Panc1 (cell line): ENCODE data around the gene ZNF511. TPM values are rescaled to one million over a fixed set of nuclear protein-coding genes. Genes with fewer than 3 reads are reported as not detected.

Source experiments
- ATAC-seq: fragments of 200-7000 bp; cut with Tn5 transposase; 2 replicates; pipeline ENCODE4 v1.9.1; 2020; ENCODE audit warnings: mild to moderate bottlenecking, moderate library complexity
- BruUV-seq: library from RNA; stranded (reverse); fragments of 400-500 nt; replicated peaks from 2 replicates; lab custom pipeline; 2021; lab: Mats Ljungman, UMichigan
- CTCF ChIA-PET: fragments of 300-600 bp; sonication (Branson Sonifier 250); formaldehyde crosslinking; loops from one replicate; lab custom pipeline; 2022; ENCODE audit warnings: antibody characterized with exemption; lab: Charles Lee
- POLR2A ChIA-PET: fragments of 300-600 bp; sonication (Branson Sonifier 250); formaldehyde crosslinking; loops from one replicate; lab custom pipeline; 2022; ENCODE audit warnings: antibody characterized with exemption; lab: Charles Lee
- DNase-seq: peaks from one replicate; pipeline ENCODE4 v3.0.0-alpha.2; 2010; ENCODE audit warnings: low read depth, low spot score
- H3K27ac ChIP-seq: 2 replicates; pipeline ENCODE4 v1.5.1; 2011; ENCODE audit warnings: mild to moderate bottlenecking, low read length, inconsistent platforms
- H3K27me3 ChIP-seq: fragments of 200-500 bp; sonication (Bioruptor generic); 2 replicates; pipeline ENCODE4 v1.6.0; 2014; ENCODE audit warnings: low read length, inconsistent platforms; ENCODE audit not compliant: control insufficient read depth, insufficient read depth
- H3K36me3 ChIP-seq: fragments of 200-500 bp; sonication (Bioruptor generic); 2 replicates; pipeline ENCODE4 v1.5.1; 2014; ENCODE audit warnings: inconsistent platforms, mild to moderate bottlenecking, low read length, moderate library complexity; ENCODE audit not compliant: control insufficient read depth, insufficient read depth
- H3K4me1 ChIP-seq: 2 replicates; pipeline ENCODE4 v1.5.1; 2011; ENCODE audit warnings: inconsistent platforms, mild to moderate bottlenecking, low read length, moderate library complexity; ENCODE audit not compliant: control insufficient read depth, insufficient read depth
- H3K4me3 ChIP-seq, 2 experiments: 2 replicates each; pipeline ENCODE4 v1.5.1; 2011 to 2012; ENCODE audit warnings: low read depth in 2 of 2, low read length in 2 of 2, mild to moderate bottlenecking in 2 of 2, inconsistent platforms in 1 of 2, moderate library complexity in 1 of 2
- H3K9me3 ChIP-seq: fragments of 200-500 bp; sonication (Bioruptor generic); 2 replicates; pipeline ENCODE4 v1.5.1; 2014; ENCODE audit warnings: low read depth, mild to moderate bottlenecking, inconsistent platforms, low read length, moderate library complexity; ENCODE audit not compliant: control insufficient read depth, insufficient read depth
- CTCF ChIP-seq: fragments of 450-650 bp; IDR thresholded peaks from 2 replicates; pipeline ENCODE4 v1.5.1; 2017; ENCODE audit warnings: mild to moderate bottlenecking
- POLR2AphosphoS5 ChIP-seq: IDR thresholded peaks from 2 replicates; pipeline ENCODE4 v1.6.1; 2012; ENCODE audit warnings: mild to moderate bottlenecking, low read depth, low read length, moderate library complexity
- REST ChIP-seq, 2 experiments: IDR thresholded peaks; 2 replicates each; pipeline ENCODE4 v1.6.1; 2011 to 2012; ENCODE audit warnings: low read depth in 2 of 2, control low read depth in 1 of 2, low read length in 1 of 2, mild to moderate bottlenecking in 1 of 2, moderate library complexity in 1 of 2; ENCODE audit not compliant: insufficient read depth in 1 of 2
- SIN3A ChIP-seq: IDR thresholded peaks from 2 replicates; pipeline ENCODE4 v1.6.1; 2012; ENCODE audit warnings: low read depth, mild to moderate bottlenecking, low read length, moderate library complexity, borderline replicate concordance; ENCODE audit not compliant: insufficient read depth
- TCF7L2 ChIP-seq: IDR thresholded peaks from 2 replicates; pipeline ENCODE4 v1.6.1; 2011; ENCODE audit warnings: mild to moderate bottlenecking, low read depth, low read length, inconsistent platforms
- in situ Hi-C: cut with HindIII; loops from 2 replicates; pipeline ENCODE4 v1.10.0; 2016; ENCODE audit warnings: low sequenced_read_pairs, low pct_unique_long_range_greater_than_20kb
- intact Hi-C: fragments of 100-400 bp; cut with micrococcal nuclease; formaldehyde crosslinking; loops from one replicate; pipeline ENCODE4 v1.10.0; 2022; ENCODE audit not compliant: unreplicated experiment
- total RNA-seq: library from RNA; stranded (reverse); gene quantifications from one replicate; pipeline ENCODE4 v1.2.1, GENCODE V29; 2021; ENCODE audit not compliant: unreplicated experiment

The ZNF511 gene
- total RNA-seq, 1 experiment from 2014 or later: 93.8 TPM

- H3K9me3 ChIP-seq: no peaks in the 10 kb centered on the region
- in situ Hi-C loops (no loop called here), intact Hi-C loops (no loop called here)
- H3K4me3 ChIP-seq: no peak overlapping the region
- DNase-seq (no peak), ATAC-seq (no peak)
- TF ChIP-seq POLR2AphosphoS5: no peak
- no peak for TF ChIP-seq REST (IDR thresholded peaks at IDR 0.05; ENCODE audit: insufficient read depth in 1 of 2, low read depth in 2 of 2, low read length in 1 of 2)
- TF ChIP-seq TCF7L2: no peak
- TF ChIP-seq CTCF: no peak
- no peak for TF ChIP-seq SIN3A
- ChIA-PET CTCF (no interaction called here), POLR2A (no interaction called here)
- BruUV-seq: no TSS peak
- no peaks in the 10 kb centered on the region for H3K4me1 ChIP-seq
- H3K27ac ChIP-seq: no peak overlapping the region
- no peaks in the 10 kb centered on the region for H3K36me3 ChIP-seq
- peaks cover 7% of the 10 kb centered on the region for H3K27me3 ChIP-seq
Observed at GRCh38 chr10:133341983-133342382, 33.3 kb downstream of the ZNF511 start.

GRCh38 chr10:133342942-133343341 lies 34.2 kb downstream of the ZNF511 start:
- no peak overlapping the region for H3K4me3 ChIP-seq
- BruUV-seq: no TSS peak
- H3K9me3 ChIP-seq: no peaks in the 10 kb centered on the region
- intact Hi-C loops: no loop called here
- H3K27ac ChIP-seq: no peak overlapping the region
- ChIA-PET POLR2A (no interaction called here), CTCF (interaction anchor here (1.1 kb wide), 1 partner anchor 13 kb away, joined by 7 read pairs; no protein-coding TSS in a partner anchor)
- no peaks in the 10 kb centered on the region for H3K4me1 ChIP-seq
- H3K27me3 ChIP-seq: no peaks in the 10 kb centered on the region
- DNase-seq (no peak), ATAC-seq (no peak)
- TF ChIP-seq REST (IDR thresholded peaks at IDR 0.05; ENCODE audit: insufficient read depth in 1 of 2, low read depth in 2 of 2, low read length in 1 of 2) (no peak), TCF7L2 (no peak), SIN3A (no peak), POLR2AphosphoS5 (no peak)
- no peaks in the 10 kb centered on the region for H3K36me3 ChIP-seq
- in situ Hi-C loops: no loop called here
